GM21529 (cell line): ENCODE measurements around the gene GSN.

Source experiments
- ATAC-seq: cut with Tn5 transposase; IDR thresholded peaks from one replicate; pipeline ENCODE4 v1.9.1; 2021; ENCODE audit not compliant: unreplicated experiment

Gene GSN

DNA sequence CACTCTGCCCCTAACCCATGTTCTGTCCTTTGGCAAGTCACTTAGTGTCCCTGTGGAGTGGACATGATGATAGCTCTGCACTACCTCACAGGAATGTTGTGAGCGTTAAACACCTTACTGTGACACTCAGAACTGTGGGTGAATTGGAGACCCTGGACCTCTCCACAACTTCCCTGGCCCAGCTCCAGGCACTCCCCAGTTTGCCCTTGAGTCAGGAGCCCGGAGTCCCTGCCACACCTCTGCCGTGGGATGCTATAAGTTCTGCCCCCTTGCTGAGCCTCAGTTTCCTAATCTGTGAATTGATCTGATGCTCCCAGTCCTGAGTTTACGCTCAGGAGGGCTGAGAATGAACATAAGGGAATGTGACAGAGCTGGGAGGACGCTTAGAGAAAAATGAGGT is 34.4 kb downstream of the GSN start:
- no peak for ATAC-seq

GRCh38 chr9:121302786-121303185 is 34.8 kb downstream of the GSN start:
- no peak for ATAC-seq

GRCh38 chr9:121303456-121304451 is 35.8 kb downstream of the GSN start:
- no peak for ATAC-seq

- ATAC-seq, result no peak
These were observed 36.7 kb downstream of the GSN start for GRCh38 chr9:121304707-121305106.

GRCh38 chr9:121305269-121305994 is 37.5 kb downstream of the GSN start:
- ATAC-seq, result no peak

DNA sequence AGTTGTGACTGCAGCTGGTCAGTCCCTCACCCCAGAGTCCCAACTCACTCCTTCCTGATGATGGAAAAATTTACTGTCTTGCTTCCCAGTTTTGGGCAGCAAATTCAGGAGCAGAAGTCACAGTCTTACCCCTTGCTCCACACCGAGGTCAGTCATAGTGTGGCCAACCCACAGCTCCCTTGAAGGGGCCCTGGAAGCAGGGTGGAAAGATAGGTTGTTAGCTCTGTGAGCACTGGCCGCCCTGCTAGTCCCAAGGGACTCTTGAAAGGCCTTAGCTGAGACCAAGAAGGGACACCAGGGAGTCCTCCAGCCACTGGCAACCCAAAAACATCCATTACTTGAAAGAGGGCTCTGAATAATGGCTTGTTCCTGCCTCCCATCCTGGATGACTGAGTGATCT is 40.0 kb downstream of the GSN start:
- no peak for ATAC-seq

- ATAC-seq, result no peak
These were observed 40.8 kb downstream of the GSN start for GRCh38 chr9:121308765-121309164.

- no peak for ATAC-seq
These were observed 41.2 kb downstream of the GSN start for GRCh38 chr9:121309171-121309570.

DNA sequence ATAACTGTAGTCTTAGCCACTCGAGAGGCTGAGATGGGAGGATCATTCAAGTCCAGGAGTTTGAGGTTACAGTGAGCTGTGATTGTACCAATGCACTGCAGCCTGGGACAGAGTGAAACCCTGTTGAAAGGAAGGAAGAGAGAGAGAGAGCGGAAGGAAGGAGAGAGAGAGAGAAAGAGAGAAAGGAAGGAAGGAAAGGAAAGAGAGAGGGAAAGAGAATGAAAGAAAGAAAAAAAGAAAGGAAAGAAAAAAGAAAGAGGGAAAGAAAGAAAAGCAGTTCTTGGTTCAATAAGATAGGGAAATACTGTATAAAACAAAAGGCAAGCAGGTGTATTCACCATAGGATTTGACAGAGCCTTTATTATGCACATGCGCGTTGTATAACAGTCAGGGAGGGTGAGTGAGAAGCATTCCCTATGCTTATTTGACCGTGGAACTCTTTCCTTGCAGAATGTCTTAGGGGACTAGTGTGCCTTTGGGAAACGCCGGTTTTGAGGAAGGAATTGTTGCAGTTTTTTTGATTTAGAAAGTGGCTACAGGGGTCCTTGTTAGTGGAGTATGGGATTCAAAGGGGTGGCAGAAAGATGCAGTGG is 42.0 kb downstream of the GSN start:
- no peak for ATAC-seq

GRCh38 chr9:121310571-121310970 is 42.6 kb downstream of the GSN start:
- ATAC-seq, result no peak

- ATAC-seq, result no peak
These were observed 44.2 kb downstream of the GSN start for GRCh38 chr9:121312169-121312568.

- no peak for ATAC-seq
These were observed 45.6 kb downstream of the GSN start for GRCh38 chr9:121313458-121314152.

GRCh38 chr9:121316378-121316777 is 48.4 kb downstream of the GSN start:
- no peak for ATAC-seq

DNA sequence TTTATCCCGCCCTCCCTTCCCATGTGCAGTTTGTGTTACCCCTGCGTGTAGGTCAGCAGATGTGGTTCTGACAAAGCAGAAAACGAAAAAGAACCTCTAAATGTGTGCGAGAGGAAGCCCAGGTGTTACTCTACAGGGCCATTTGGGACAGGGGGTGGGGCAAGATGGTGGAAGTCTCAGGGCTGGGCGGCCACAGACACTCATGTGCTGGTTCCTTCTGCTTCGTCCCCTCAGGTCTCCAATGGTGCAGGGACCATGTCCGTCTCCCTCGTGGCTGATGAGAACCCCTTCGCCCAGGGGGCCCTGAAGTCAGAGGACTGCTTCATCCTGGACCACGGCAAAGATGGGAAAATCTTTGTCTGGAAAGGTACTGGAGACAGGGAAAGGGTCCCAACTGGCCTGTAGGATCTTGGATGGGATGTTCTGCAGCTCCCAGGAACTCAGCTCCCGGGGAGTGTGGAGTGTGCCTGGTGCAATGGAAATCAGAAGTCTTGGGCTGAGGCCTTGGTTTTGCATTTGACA is 49.0 kb downstream of the GSN start:
- ATAC-seq, result no peak

DNA sequence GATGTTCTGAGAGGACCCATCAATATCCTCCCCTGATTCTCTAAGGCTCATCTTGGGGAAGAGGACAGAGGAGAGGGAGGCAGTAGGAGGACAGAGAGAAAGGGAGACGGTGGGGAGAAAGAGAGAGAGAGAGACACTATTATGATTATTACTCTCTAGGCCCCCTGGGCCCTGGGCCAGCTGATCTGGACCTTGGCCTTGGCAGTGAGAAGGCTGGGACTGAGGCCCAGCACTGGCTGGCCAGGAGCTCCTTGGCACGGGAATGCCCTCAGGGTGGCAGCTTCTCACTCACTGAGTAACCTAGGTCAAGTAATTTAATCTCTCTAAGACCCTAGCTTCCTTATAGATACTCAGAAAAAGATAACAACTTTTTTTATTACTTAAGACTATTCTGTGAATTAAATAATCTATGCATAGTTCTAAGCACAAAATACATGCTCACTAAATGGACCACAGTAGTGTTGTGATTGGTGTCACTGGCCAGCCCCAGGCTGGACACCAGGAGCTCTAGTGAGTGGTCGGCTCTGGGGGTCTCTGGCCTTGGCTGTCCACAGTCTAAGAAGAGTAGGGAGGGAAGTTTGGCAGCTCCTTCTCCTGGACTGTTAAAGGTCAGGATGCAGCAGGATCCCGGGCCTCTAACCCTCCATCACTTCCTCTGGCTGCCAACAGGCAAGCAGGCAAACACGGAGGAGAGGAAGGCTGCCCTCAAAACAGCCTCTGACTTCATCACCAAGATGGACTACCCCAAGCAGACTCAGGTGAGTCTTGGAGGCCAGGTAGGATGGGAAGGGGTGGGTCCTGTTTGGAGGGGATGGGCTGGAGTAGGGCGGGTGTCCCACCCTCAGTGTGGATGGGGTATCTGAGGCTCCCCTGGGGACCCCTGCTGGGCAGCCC is 50.0 kb downstream of the GSN start:
- ATAC-seq, result no peak

DNA sequence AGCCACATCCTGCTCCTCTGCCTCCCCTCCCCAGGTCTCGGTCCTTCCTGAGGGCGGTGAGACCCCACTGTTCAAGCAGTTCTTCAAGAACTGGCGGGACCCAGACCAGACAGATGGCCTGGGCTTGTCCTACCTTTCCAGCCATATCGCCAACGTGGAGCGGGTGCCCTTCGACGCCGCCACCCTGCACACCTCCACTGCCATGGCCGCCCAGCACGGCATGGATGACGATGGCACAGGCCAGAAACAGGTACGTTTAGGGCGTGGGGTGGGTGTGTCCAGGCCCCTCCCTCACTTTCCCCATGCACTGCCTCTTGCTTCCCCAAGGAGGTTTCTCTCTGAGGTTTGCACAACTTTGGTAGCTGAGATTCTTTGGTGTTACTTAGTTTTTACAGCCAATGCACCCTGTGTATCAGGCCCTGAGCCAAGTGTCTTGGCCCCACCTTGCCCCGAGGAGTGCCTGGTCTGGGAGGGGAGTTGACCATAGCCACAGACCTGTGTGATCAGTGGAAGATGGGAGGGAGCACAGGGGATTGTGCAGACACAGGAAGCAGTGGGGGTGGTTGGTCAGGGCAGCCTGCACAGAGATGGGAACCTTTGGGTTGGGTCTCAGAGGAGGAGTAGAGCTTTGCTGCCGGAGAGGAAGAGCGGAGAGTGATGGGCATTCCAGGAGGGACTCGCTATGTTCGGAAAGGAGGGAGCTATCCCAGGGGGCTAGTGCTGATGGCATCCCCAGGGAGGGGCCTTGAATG is 50.8 kb downstream of the GSN start:
- no peak for ATAC-seq

DNA sequence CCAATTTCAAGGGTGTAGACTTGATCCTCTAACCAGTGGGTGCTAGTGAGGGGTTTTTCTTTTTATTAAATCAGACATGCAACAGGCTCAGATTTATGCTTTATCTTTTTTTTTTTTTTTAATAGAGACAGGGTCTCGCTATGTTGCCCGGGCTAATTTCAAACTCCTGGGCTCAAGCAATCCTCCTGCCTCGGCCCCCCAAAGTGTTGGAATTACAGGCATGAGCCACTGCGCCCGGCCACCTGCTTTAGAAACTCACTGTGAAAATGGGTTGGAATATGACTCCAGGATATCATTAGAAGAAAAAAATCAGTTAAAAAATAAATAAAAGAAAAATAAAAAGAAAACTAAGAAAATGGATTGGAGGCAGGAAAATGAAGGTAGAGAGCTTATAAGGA is 51.4 kb downstream of the GSN start:
- no peak for ATAC-seq

DNA sequence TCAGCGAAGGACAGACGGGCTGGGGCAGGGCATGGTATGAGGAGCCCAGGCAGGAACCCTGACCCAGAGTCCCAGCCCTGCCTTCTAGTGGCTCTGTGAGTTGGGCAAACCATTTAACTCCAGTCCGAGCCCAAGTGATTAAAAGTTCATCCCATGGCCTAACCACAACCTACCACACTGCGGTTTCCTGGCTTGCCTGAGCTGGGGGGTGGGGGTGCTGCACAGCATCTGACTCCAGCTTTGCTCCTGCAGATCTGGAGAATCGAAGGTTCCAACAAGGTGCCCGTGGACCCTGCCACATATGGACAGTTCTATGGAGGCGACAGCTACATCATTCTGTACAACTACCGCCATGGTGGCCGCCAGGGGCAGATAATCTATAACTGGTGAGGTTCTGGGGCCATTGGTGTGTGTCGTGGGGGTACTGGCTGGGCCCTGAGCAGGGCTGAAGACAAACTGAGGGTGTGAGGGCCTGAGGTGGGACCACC is 53.1 kb downstream of the GSN start:
- no peak for ATAC-seq
